ENCODE results near the gene TMPRSS6.

Gene TMPRSS6

DNA sequence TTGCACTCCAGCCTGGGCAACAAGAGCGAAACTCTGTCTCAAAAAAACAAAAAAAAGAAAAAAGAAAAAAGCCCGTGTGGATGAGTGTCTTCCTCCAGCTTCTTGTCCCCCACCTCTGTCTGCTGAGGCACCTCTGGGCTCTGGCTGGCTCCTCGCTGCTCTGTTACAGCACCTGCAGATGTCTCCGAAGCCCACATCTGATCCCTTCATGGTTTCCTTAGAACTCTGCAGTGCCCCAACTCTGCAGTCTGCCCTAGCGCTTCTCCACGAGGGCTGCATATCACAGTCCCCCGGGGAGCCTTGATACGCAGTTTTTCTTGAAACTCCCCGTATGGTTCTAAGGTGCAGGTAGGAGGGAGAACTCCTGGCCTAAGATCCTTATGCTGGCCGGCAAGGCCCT, 42.1 kb downstream of the TMPRSS6 start:
- no peak for DNase-seq (ENCODE audit: low read depth in 2 of 2)

DNA sequence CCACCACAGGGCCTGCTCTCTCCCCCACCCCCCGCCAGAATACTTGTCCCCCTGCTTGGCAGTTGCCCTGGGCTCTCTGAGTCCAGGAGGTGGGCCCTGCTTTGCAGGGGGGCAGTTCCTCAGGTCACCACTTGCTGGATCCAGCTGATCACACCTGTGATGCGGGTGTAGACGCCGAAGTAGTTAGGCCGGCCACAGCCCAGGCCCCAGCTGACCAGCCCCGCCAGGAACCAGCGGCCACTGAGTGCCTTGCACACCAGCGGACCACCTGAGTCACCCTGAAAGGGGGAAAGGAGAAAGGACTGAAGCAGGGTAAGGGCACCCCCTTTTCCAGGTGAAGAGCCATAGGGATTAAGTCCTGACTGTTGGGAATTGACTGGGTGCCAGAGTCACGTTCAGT, 43.6 kb downstream of the TMPRSS6 start:
- DNase-seq (ENCODE audit: low read depth in 2 of 2), result no peak

DNA sequence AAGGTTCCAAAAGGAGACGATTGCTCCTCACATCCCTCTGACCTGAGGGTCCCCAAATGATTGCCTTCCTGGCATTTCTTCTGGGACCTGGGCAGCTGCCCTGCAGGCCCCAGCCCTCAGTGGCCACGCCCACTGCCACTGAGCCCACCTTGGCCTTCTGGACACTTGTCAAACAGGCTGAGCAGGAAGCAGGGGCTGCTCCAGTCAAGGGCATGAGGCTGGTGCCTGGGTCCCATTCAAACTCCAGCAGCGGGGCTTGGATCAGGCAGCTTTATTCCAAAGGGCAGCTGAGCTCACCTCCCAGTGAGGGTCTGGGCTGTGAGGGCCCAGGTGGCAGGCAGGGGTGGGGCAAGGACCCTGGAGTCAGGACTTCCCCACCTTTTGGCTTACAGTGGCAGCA, 44.3 kb downstream of the TMPRSS6 start:
- no peak for DNase-seq (ENCODE audit: low read depth in 2 of 2)

DNA sequence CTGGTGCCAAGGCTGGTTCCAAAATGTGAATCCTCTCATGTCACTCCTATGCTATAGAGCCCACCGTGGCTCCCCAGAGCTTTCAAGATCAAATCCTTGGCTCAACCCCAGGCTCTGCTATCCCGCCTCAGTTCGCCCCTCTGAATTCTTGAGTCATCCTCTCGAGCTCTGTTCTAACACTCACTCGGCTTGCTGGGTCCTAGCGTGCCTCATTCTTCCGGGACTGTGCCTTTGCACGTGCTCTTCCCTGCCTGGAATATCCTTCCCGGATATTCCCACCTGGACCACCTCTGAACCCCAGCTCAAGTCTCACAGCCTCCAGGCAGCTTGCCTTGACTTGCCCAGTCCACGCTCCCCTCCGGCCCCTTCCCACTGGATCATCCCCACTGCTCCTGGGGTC, 45.0 kb downstream of the TMPRSS6 start:
- DNase-seq (ENCODE audit: low read depth in 2 of 2), result no peak

DNA sequence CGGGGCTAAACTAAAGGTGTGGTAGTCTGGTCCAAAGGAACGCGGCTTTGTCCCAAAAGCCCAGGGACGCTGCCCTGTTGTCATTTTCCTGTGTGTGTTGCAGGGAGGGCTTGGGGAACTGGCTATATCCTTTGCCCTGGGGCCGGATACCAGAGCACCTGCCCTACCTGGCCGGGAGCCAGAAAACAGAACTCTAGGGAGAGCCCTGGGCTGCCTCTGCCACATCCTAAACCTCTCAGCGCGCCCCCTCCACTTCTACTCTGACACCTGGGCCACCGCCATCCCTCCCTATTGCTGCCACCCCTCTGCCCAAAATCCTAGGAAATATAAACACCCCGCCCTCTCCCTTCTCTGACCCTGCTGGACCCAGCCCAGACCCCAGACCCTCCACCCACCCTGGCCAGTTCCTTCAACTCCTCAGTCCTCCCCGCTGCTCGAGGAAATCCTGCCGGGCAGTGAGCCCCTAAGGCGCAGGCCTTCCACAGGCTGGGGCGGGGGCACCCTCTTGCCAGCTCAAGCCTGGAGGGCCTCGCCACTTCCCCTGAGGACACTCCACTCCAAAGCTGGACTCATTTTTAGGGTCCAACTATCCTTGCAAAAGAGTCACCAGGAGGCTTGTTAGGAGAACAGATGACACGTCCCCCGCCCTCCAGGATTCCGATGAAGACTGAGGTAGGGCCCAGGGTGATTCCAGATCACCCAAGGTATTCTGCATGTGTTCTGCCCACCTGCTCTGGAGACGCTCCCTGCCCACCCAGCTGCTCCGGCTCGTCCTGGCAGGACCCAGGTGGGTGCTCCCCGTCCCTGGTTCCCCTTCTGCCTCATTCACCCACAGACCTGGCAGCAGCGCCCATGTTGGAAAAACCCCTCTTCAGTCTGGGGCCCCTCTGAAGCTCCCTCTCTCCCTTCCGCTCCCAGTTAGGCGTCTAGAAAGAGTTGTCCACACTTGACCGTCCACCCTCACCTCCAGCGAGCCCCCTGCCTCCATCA, 45.8 kb downstream of the TMPRSS6 start:
- no peak for DNase-seq (ENCODE audit: low read depth in 2 of 2)

DNA sequence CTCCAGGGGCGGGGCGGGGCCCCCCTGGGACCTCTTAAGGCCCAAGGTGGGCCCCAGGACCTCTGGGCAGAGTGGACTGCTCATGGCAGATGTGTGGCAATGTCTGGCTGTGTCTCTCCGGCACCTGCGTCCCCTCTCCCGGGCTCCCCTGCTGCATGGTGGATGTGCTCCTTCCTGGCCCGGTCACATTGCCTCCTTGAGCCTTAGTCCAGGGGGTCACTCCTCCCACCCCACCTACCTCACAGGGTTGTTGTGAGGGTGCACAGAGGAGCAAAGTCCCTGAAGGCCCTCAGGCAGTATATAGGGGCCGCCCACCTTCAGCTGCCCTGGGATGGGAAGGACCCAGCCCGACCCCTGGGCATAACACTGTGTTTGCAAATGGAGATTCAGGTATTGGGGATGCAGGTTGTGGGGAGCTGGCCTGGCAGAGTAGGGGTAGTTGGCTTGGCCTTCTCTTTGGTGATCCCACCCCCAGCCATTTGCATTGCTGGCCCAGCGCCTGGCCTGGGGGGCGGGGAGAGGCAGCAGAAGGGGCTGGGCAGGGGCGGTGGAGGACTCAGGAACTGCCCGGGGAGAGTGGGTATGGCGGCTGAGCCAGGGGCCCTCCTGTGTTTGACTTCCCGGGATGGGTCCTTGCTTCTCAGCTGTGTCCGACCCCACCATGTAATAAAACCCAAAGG, 46.7 kb downstream of the TMPRSS6 start:
- no peak for DNase-seq (ENCODE audit: low read depth in 2 of 2)

DNA sequence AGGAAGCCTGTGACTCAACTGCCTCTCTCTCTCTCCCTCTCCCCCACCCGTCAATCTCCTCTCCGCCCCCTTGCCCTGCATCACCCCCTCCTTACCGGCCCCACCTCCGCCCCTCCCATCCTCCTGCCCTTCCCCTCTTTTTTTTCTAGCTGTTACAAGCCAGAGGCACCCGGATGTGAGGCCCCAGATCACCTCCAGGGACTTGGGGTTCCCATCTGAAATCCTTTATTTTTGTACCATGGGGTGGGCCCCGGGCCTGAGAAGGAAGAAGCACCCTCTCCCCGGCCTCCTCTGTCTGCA, 47.2 kb downstream of the TMPRSS6 start:
- no peak for DNase-seq (ENCODE audit: low read depth in 2 of 2)

DNA sequence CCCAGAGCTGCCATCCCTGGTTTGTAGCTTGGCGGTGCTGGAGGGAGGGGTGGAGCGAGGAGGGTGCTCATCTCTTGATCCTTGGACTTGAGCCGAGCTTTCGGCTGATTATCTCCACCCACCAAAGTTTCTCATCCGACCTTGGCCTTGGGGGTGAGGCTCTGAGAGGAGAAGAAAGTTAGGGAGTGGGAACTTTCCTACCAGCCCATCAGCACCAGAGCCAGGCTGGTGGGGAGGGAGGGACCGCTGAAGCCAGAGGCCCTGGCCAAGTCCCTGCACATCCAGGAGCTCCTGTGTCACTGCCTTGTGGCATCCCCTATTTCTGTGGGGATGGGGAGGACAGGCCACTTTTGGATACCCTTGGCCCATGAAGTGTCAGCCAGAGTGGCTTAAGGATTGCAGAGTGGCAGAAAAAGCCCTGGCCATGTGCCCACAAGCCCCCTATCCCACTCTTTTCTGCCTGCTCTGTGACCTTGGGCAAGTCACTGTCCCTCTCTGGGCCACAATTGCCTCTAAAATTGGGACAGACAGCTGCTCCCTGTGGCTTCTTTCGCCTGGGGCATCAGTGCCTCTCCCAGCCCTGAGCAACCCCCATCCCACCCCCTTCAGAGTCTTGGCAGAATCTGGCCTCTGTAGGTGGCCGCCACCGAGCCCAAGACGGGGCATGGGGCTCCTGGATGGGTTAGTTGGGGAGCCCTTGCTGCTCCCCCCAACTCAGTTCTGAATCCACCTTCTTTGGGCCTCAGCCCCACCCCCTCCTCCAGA, 47.7 kb downstream of the TMPRSS6 start:
- no peak for DNase-seq (ENCODE audit: low read depth in 2 of 2)

DNA sequence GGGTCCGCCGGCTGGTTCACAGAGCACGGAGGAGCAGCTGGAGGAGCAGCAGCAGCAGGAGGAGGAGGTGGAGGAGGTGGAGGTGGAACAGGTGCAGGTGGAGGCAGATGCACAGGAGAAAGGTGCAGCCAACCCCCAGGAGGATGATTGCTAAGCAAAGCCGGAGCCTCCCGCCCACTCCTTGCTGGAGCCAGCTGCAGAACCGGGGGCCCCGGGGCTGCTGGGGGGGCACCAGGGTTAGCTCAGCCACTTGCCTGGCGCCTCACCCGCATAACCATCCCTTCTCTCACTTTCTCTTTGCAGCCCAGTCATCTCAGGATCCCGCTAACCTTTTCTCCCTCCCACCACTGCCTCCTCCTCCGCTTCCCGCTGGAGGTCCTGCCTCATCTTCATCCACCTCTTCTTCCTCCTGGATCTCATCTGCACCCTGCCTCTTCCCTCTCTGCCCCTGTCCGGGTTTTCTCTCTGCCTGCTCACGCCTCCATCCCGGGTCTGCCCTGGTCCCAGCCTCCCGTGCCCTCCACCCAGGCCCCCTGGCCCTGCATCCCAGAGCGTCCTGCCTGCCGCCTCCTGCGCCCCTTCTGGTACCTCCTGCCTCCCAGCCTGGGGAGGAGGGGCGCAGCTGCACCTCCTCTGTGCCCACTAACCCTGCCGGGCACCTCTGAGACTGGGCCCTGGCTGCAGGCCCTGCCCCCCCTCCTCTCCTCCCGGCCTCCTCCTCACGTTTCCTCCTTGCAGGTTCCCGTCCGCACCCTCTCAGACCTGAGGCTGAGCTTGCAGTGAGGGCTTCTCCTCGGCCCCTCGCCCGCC, 48.5 kb downstream of the TMPRSS6 start:
- peak; percentile 64 to 68 for DNase-seq (ENCODE audit: low read depth in 2 of 2)

DNA sequence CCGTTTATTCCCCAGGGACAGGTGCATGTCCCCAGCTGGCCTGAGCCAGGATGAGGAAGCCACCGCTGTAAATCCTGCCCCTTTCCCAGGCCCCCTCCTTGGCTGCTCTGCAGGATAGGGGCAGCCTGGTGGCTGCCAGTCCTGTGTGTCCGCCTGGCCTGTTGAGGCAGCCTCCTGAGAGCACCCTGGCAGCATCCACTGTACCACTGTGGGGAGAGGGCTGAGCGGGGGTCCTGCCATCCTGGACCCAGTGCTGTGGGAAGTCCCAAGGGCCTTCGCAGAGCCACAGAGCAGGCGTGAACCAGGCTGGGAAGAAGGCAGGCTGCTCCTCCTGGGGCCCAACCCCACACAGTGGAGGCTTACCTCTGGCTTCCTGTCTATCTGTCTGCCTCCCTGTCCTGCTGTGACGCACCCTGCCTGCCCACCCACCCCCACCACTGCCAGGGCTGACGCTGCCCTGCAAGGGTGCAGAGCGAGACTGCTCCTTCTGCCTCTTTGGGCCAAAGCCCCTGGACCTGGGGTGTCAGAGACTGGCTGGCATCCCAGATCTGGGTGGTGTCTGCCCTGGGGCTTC, 49.5 kb downstream of the TMPRSS6 start:
- DNase-seq (ENCODE audit: low read depth in 2 of 2), result no peak

DNA sequence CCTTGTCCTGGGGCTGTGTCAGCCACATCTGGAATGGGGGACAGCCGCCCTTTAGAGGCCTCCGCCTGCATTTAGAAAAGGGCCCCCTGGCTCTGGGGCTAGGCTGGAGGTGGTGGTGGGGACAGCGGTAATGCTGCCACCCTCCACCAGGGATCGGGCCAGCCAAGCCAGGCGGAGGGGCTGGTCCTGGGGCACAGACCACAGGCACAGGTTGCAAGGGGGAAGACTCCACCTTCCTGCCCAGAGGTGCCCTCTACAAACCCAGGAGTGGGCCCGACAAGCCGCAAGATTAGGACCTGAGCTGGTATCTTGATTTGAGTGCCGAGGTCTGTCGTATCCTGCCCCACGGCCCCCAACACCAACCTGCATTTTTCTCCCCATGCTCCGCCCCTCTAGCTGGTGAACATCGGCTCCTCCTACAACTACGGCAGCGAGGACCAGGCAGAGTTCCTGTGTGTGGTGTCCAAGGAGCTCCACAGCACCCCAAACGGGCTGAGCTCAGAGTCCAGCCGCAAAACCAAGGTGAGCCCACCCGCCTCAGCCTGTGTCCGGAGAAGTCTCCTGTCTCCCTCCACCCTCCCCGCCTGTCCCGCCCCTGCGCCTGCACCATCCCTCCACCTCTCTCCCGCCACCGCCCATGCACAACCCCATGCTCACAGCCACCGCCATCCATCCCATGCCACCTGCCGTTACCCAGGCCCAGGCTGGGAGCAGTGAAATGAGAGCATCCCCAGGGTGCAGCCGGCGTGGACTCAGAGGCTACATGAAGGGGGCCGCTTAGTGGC, 50.4 kb downstream of the TMPRSS6 start:
- DNase-seq (ENCODE audit: low read depth in 2 of 2), result no peak

DNA sequence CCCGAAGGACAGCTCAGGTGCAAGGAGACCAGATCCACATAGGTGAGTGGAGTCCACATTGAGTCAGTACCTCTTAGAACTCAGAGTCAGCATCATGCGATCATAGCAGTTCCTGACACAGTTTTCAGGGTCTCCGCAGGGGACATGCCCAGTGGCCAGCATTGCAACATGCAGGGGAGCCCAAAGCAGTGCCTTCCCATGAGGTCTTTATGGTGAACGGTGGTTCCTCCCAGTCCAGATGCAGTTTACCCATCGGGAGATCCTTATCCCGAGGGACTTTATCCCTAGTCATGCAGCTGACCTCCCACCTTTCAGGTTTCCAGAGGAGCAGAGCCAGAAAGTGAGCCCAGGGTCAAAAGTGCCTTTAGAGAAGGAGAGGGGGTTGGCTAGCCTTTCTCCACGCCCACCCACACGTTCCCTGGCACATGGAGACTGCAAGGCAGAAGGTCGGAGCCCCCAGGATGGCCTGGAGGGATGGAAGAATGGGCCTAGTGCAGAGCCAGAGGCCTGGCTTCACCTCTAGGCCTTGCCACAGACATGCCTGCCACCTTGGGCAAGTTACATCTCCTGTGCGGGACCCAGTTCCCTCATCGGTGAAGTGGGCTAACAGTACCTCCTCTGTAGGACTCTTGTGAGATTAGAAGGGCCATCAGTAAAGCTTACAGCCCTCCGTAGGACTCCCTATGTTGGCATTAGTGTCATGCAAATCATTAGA, 51.6 kb downstream of the TMPRSS6 start:
- DNase-seq (ENCODE audit: low read depth in 2 of 2), result no peak

DNA sequence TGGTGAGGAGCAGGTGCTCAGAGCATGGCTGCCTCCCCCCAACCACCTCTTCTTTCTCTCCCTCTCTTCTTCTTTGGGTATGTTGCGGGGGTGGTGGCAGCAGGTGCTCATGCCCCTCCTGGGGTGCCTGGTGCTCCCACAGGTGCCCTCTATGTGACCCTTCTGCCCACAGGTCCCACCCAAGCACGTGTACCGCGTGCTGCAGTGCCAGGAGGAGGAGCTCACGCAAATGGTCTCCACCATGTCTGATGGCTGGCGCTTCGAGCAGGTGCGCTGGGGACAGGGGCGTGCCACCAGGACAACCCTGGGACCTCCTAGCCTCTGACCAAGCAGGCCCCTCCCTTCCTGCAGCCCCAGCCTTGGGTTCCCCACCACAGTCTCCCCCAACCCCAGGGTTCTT, 52.3 kb downstream of the TMPRSS6 start:
- no peak for DNase-seq (ENCODE audit: low read depth in 2 of 2)

DNA sequence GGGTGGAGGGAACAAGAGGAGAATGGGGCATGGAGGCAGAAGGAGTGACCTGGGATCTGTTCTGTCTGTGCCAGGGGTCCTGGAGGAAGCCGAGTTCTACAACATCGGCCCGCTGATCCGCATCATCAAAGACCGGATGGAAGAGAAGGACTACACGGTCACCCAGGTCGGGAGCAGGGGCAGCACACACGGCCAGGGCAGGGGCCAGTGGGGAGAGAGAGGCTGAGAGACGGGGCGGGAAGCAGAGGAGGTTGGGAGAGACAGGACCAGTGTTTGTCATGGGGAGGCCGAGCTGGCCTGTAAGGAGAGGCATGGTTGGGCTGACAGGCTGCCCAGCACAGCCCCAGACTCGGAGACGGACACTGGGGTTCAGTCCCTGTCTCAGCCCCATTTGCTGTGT, 53.3 kb downstream of the TMPRSS6 start:
- DNase-seq (ENCODE audit: low read depth in 2 of 2), result no peak

DNA sequence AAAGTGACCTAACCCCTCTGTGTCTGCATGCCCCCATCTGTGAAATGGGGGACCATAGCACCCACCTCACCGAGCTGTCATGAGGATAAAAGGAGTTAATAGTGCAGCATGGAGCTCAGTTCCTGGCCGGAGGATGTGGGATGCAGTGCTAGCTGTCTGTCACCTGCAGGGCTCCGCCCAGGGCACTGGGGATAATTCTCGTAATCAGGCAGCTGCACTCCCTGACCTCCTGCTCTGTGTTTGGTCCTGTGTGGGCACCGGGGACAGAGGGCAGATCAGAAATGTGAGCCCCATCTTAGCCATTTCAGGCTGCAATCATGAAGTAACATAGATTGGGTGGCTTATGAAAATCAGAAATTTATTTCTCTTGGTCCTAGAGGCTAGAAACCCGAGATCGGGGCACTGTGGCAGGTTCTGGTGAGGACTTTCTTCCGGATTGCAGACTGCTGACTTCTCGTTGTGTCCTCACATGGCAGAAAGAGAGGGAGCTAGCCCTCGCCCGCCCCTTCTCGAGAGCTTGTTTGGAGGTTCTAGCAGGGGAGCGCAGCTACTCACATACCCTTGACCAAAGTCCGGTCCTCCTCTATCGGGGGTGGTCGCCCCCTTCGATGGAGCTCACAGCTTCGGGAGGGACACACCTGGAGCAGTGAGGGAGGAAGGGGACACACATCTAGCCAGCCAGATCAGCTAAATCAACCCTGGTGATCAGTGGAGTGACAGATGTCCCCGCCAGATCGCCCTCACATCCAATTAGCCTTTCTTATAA, 54.7 kb downstream of the TMPRSS6 start:
- no peak for DNase-seq (ENCODE audit: low read depth in 2 of 2)

DNA sequence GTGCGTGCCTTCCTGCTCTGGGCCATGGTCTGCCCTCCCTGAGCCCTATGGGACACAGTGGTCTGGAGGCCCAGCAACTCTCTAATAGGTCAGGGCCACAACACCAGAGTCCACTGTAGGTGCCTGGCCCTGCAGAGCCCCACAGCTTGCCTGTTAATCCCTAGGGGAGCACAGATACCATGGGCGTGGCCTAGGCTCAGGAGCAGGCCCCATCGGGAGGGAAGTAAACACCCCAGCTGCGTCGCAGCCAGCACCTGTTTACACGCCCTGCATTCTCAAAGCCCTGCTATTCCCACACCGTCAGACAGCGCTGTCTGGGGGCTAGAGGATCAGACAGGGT, 55.5 kb downstream of the TMPRSS6 start:
- no peak for DNase-seq (ENCODE audit: low read depth in 2 of 2)

DNA sequence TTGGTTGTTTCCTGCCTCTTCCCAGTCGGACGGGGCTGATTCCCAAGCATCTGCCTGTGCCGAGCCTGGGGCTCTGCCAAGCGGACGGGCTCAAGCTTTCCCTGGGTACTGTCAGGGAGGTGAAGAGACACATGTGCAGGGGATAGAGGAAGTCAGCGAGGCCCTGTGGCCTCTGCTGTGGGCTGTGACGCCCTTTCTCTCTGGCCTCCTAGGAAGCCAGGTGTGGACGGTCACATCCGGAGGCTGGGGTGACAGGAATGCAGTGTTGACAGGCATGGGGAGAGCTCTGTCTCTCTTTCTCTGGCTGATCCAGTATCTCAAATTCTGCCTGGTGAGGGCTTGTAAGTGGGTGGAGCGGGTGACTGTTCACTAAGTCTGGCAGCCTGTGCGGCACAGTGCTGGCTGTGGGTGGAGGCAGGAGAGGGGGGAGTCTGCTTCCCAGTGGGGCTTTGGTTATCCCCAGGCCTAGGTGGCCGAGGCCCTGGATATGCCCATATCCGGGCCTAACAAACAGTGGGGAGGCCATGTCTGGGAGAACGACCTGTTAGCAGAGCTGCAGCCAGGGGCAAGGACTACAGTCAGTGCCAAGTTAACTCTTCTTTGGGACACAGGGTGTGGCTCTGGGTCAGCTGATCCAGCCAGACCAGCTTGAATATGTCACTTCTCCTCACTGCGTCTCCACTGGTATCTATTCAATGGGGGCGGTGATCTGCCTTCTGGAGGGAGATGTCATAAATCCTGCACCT, 56.0 kb downstream of the TMPRSS6 start:
- DNase-seq (ENCODE audit: low read depth in 2 of 2), result no peak
